LNCaP clone FGC (cell line): Measurements from ENCODE around the gene SGK1.

Experiments used
- DNase-seq: peaks from one replicate; pipeline ENCODE4 v3.0.0-alpha.2; 2011; ENCODE audit warnings: low read depth
- H3K4me3 ChIP-seq: 2 replicates; pipeline ENCODE4 v1.5.1; 2011; ENCODE audit warnings: mild to moderate bottlenecking, low read depth, low read length, control low read depth
- TF ChIP-seq, protein P1 (sequence below): IDR thresholded peaks from 2 replicates; pipeline ENCODE4 v1.5.1; 2012; ENCODE audit warnings: mild to moderate bottlenecking; ENCODE audit not compliant: control insufficient read depth, insufficient read depth; ENCODE audit errors: extremely low read depth

SGK1 gene

GRCh38 chr6:134314006-134314821 lies 3.7 kb downstream of the SGK1 start:
- TF ChIP-seq, protein P1, sequence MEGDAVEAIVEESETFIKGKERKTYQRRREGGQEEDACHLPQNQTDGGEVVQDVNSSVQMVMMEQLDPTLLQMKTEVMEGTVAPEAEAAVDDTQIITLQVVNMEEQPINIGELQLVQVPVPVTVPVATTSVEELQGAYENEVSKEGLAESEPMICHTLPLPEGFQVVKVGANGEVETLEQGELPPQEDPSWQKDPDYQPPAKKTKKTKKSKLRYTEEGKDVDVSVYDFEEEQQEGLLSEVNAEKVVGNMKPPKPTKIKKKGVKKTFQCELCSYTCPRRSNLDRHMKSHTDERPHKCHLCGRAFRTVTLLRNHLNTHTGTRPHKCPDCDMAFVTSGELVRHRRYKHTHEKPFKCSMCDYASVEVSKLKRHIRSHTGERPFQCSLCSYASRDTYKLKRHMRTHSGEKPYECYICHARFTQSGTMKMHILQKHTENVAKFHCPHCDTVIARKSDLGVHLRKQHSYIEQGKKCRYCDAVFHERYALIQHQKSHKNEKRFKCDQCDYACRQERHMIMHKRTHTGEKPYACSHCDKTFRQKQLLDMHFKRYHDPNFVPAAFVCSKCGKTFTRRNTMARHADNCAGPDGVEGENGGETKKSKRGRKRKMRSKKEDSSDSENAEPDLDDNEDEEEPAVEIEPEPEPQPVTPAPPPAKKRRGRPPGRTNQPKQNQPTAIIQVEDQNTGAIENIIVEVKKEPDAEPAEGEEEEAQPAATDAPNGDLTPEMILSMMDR = no peak
- DNase-seq = no peak
- no peak overlapping the region for H3K4me3 ChIP-seq

DNA sequence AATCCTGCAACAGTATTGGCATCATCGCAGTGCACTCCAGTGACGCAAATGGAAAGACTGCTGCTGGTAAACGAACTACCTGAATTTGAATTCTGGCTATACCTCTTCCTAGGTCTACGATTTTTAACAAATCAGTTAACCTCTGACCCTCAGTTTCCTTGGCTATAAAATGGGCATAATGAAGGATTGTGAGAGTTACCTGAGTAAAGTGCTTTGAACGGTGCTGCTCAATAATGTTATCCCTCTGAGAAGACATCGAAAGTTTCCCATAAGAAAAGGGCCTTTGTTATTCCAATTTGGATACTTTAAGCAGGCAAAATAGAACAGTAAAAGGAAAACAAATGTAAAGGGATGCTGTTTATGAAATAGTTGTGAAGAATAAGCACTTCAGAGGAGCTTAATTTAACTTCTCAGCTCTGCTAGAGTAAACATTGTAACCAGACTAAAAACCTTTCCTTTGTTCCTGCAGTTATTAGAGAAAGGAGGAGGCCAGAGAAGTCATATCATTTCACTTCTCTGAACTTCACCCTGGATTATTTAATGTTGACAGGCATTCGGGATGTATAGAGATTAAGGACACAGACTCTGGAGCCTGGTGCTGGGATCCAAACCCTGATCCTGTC lies 5.8 kb downstream of the SGK1 start:
- TF ChIP-seq, protein P1 = no peak
- H3K4me3 ChIP-seq = no peak overlapping the region
- DNase-seq = no peak

- DNase-seq = no peak
- H3K4me3 ChIP-seq = no peak overlapping the region
- TF ChIP-seq, protein P1 = no peak
Observed at GRCh38 chr6:134310817-134311216, 7.1 kb downstream of the SGK1 start.

GRCh38 chr6:134309983-134310605 lies 7.8 kb downstream of the SGK1 start:
- DNase-seq = no peak
- TF ChIP-seq, protein P1 = no peak
- no peak overlapping the region for H3K4me3 ChIP-seq

- no peak overlapping the region for H3K4me3 ChIP-seq
- DNase-seq = no peak
- TF ChIP-seq, protein P1 = no peak
Observed at GRCh38 chr6:134309227-134309626, 8.7 kb downstream of the SGK1 start.

DNA sequence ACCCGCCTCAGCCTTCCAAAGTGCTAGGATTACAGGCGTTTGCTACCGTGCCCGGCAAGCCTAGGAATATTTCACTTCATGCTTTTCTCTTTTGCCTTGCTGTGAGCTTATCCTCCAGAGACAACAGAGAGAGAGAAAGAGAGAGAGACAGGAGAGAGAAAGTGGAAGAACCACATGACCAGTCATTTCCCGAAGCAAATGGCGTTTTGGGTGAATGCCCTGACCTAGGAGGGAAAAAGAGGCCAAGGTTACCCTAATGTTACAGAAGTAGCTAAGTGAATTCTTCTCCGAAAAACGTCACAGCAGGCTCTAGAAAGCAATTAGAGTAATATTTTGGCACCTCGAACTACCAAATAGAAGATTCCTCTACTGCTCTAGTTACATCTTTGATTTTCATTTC lies 9.1 kb downstream of the SGK1 start:
- no peak for DNase-seq
- TF ChIP-seq, protein P1 = no peak
- H3K4me3 ChIP-seq = no peak overlapping the region
